Stimulated activated CD8-positive, alpha-beta memory T cell treated with anti-CD3 and anti-CD28 coated beads, Interleukin-15, amount 100 ng/mL, for 1 hour (primary cell): ENCODE measurements around the gene CDH23.

Experiments used
- DNase-seq: peaks from one replicate; pipeline ENCODE4 v3.0.0-alpha.2; 2020; ENCODE audit warnings: low read depth

CDH23 gene

GRCh38 chr10:71857934-71858890 is 461.5 kb downstream of the CDH23 start:
- DNase-seq = no peak

DNA sequence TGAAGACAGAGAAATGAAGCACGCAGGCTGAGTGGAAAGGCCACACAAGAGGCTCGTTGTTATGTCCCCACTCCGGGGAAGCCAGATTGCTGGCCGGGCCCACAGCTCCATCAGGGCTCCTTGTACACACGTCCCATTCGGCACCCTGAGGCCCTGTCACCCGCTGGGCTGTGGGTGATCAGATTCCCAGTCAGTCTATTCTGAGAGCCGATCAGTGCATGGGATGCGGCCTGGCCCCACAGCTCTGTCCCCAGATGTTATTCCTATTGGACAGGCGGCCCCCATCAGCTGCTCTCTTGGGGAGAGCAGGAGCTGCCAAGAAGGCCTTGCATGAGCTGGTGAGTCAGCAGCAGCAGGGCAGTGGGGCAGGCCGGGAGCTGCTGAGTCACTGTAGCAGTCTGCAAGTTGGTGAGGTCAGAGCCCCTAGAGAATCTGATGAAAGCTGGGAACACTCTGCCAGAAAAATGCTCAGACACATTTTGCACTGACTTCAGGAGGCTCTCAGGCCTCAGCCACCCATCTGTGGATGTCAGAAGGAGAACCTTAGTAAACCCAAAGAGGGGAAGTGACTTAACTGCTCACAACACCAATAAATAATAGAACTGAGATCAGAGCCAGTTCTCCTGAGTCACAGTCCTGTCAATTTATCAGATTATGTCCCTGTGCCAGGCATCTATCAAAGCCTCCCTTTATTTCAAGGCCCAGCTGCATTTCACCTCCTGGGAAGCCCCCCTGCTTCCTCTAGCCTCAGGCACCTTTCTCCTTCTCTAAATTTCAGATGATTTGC is 463.7 kb downstream of the CDH23 start:
- DNase-seq = no peak

DNA sequence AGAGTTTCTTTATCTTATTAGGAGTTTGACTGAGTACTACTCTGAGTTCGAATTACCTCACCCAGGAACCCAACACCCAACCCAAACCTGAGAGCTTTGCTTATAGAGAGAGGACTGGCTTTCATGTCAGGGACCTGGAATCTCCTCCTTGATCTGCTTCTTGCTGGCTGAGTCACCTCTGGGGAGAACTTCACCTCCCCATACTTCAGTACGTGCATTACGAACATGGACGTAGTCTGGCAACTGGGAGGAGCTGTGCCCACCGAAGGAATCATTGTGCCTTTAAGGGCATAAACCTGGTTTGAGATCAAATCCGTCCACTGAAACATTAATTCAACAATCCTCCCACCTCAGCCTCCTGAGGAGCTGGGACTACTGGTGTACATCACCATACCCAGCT is 466.5 kb downstream of the CDH23 start:
- DNase-seq = no peak

GRCh38 chr10:71864911-71865361 is 468.2 kb downstream of the CDH23 start:
- no peak for DNase-seq
